Measurements from ENCODE around the gene RTN1.

GRCh38 chr14:59897757-59898383 is 27.3 kb upstream of the RTN1 start:
- no peak for TF ChIP-seq EZH2phosphoT487 (IDR thresholded peaks at IDR 0.05; ENCODE audit: insufficient read depth, low read depth)
- TF ChIP-seq EZH2 (IDR thresholded peaks at IDR 0.05; ENCODE audit: insufficient read depth, poor library complexity, severe bottlenecking) = no peak

Data from GM23248 (cell line).